Transverse colon (tissue), 4 donors: ENCODE results near the gene RNPEPL1. TPM values are rescaled to one million over a fixed set of nuclear protein-coding genes. Genes with fewer than 3 reads are reported as not detected.

Experiments used
- DNase-seq: peaks from one replicate; pipeline ENCODE4 v3.0.0-alpha.2; 2019
- H3K27ac ChIP-seq, 4 donors: fragments of 200-600 bp; sonication (generic); 2 replicates each; pipeline ENCODE4 v1.5.1; 2016 to 2018; ENCODE audit warnings: inconsistent platforms in 4 of 4
- H3K27me3 ChIP-seq: fragments of 200-600 bp; sonication (generic); 2 replicates; pipeline ENCODE4 v1.5.1; 2017; ENCODE audit warnings: inconsistent platforms
- H3K36me3 ChIP-seq, 4 donors: fragments of 200-600 bp; sonication (generic); 2 replicates each; pipeline ENCODE4 v1.5.1; 2017 to 2019; ENCODE audit warnings: inconsistent platforms in 4 of 4
- H3K4me1 ChIP-seq, 4 donors: fragments of 200-600 bp; sonication (generic); 2 replicates each; pipeline ENCODE4 v1.5.1; 2017 to 2020; ENCODE audit warnings: inconsistent platforms in 4 of 4
- H3K4me3 ChIP-seq, 4 donors: fragments of 200-600 bp; sonication (generic); 1 replicate in 1 of 4; 2 replicates in 3 of 4; pipeline versions ENCODE4 v1.5.1 to v1.6.1; 2017 to 2019; ENCODE audit warnings: inconsistent platforms in 4 of 4
- H3K9me3 ChIP-seq, 2 donors: fragments of 200-600 bp; sonication (generic); 2 replicates each; pipeline ENCODE4 v1.5.1; 2017 to 2019; ENCODE audit warnings: inconsistent platforms in 2 of 2
- CTCF ChIP-seq, 5 experiments: fragments of 200-600 bp in 3 of 5; fragments of 450-650 bp in 2 of 5; sonication (generic) in 3 of 5; IDR thresholded peaks; 1 replicate in 2 of 5; 2 replicates in 3 of 5; pipeline ENCODE4 v1.5.1; 2016 to 2017; ENCODE audit warnings: antibody characterized with exemption in 5 of 5, inconsistent platforms in 3 of 5, mild to moderate bottlenecking in 2 of 5, moderate library complexity in 1 of 5
- EP300 ChIP-seq: sonication (generic); formaldehyde crosslinking; IDR thresholded peaks from one replicate; pipeline ENCODE4 v1.6.1; 2017; ENCODE audit warnings: antibody characterized with exemption, low read depth
- POLR2A ChIP-seq: fragments of 450-650 bp; IDR thresholded peaks from one replicate; pipeline ENCODE4 v1.6.1; 2016; ENCODE audit warnings: antibody characterized with exemption, mild to moderate bottlenecking, moderate library complexity
- POLR2AphosphoS5 ChIP-seq, 3 donors: sonication (generic); formaldehyde crosslinking; IDR thresholded peaks; one replicate each; pipeline ENCODE4 v1.6.1; 2016; ENCODE audit warnings: antibody characterized with exemption in 3 of 3
- WGBS, 2 donors: methylation state at CpG; one replicate each; pipeline ENCODE4 v1.1.5; 2018; ENCODE audit warnings: low coverage in 1 of 2; 5-methylcytosine and 5-hydroxymethylcytosine counted together
- in situ Hi-C, 4 donors: fragments of 200-750 bp; cut with MboI; loops; one replicate each; pipeline versions ENCODE4 v1.15.0 to v1.15.1; 2017; ENCODE audit warnings: low sequenced_read_pairs in 3 of 4, low pct_ligation_motif_present in 1 of 4, low pct_unique_long_range_greater_than_20kb in 1 of 4
- intact Hi-C: fragments of 100-400 bp; cut with DNase I; formaldehyde crosslinking; loops from one replicate; pipeline ENCODE4 v1.15.1; 2023; ENCODE audit warnings: low total_unique reads
- total RNA-seq, 4 donors: library from RNA; depleted of rRNA; stranded (reverse); fragments of >200 nt; gene quantifications; one replicate each; pipeline ENCODE4 v1.1.0, GENCODE V29; 2016

Gene RNPEPL1
- total RNA-seq, 4 donors from 2014 or later = 118 to 208 (median 151) TPM

DNA sequence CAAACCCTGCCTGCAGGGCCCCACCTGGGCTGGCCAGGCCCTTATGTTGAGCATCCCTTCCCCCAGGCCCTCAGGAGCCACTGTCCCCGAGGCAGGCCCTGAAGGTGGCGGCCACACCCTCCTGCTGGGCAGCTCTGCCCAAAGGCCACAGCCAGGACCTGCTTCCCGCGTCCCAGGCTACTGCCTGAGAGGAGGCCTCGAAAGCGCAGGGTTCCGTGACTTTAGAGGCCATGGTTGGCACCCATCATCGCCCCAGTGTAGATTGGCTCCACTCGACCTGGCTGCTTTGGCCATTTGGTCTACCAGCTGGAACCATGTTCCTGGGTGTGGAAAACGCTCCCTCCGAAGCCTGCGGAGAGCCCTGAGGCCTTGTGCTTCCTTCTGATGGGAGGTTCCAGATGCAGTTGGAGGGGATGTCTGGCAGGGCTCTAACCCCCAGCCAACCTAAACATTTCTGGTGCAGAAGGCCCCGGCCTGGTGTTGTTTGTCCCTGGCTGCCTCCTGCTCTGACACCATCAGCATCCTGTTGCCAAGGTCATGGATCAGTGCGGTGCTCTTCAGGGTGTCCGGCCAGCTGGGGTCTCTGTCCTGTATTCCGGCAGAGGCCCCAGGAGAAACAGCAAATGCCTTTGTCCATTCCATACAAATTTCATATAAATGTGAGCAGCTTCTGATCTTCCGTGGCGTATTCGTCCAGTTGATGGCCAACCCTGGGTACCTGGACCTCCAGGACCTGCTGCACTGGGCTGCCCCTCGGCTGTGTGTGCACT lies 33.0 kb downstream of the RNPEPL1 start:
- no peak overlapping the region for H3K27ac ChIP-seq
- peak; percentile 6 for DNase-seq
- H3K36me3 ChIP-seq = no peaks in the 10 kb centered on the region
- peaks cover 15 to 25% (median 20%) of the 10 kb centered on the region in 4 donors for H3K4me1 ChIP-seq
- in situ Hi-C loops (no loop called here), intact Hi-C loops (no loop called here)
- no peaks in the 10 kb centered on the region for H3K27me3 ChIP-seq
- H3K4me3 ChIP-seq = no peak overlapping the region
- TF ChIP-seq EP300 = no peak
- no peak for TF ChIP-seq POLR2AphosphoS5 (IDR thresholded peaks at IDR 0.05)
- TF ChIP-seq POLR2A = no peak
- no peak for TF ChIP-seq CTCF (IDR thresholded peaks at IDR 0.05)
- H3K9me3 ChIP-seq = no peaks in the 10 kb centered on the region
- WGBS, 2 donors = 90% methylated on average over 20 of the region's 20 CpGs; no CpG with 5 or more reads in 1 of the 2 donors

- no peak overlapping the region for H3K27ac ChIP-seq
- no peak overlapping the region for H3K4me3 ChIP-seq
- TF ChIP-seq POLR2AphosphoS5 (IDR thresholded peaks at IDR 0.05) (no peak), CTCF (IDR thresholded peaks at IDR 0.05) (no peak), POLR2A (no peak), EP300 (no peak)
- WGBS, 2 donors = 92% methylated on average over 11 of the region's 11 CpGs; no CpG with 5 or more reads in 1 of the 2 donors
- H3K9me3 ChIP-seq = no peaks in the 10 kb centered on the region
- in situ Hi-C loops = no loop called here
- DNase-seq = peak; percentile 6
- H3K4me1 ChIP-seq = peaks cover 15 to 28% (median 21%) of the 10 kb centered on the region in 4 donors
- H3K36me3 ChIP-seq = no peaks in the 10 kb centered on the region
- intact Hi-C loops = no loop called here
- H3K27me3 ChIP-seq = no peaks in the 10 kb centered on the region
Measured at GRCh38 chr2:240601831-240602160, 33.5 kb downstream of the RNPEPL1 start.

DNA sequence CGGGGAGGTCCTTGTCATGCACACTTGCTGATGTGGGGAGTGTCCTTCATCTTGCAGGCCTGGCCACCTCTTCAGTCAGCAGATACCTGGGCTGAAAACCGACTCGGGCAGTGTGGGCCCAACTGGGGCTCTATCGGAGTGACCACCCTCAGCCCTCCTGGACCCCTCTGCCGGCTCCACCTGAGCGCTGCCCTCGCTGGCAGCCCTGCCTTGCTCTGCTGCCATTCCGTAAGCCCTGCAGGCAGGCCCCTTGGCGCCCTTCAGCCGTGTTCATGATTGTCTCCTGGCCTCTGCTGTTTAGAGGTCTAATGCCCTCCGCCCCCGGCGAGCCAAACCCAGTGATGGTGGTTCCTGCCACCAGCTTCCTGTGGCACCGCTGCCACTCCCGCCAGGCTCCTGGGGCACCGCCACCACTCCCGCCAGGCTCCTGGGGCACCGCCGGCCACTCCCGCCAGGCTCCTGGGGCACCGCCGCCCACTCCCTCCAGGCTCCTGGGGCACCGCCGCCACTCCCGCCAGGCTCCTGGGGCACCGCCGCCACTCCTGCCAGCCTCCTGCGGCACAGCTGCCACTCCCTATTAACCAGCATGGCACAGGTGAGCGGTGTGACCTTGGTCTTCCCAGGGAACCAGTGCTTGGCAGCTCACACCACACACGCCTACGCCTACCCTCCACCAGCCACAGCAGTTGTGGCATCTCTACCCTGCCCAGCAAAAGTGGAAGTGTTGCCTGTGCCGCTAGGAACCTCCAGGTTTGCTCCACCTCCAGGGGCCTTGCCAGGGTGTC lies 34.2 kb downstream of the RNPEPL1 start:
- in situ Hi-C loops = no loop called here
- peaks cover 15 to 35% (median 23%) of the 10 kb centered on the region in 4 donors for H3K4me1 ChIP-seq
- TF ChIP-seq POLR2A (no peak), POLR2AphosphoS5 (IDR thresholded peaks at IDR 0.05) (no peak), EP300 (no peak), CTCF (IDR thresholded peaks at IDR 0.05) (no peak)
- WGBS, 2 donors = 93% methylated on average over 32 of the region's 32 CpGs; no CpG with 5 or more reads in 1 of the 2 donors
- no peaks in the 10 kb centered on the region for H3K36me3 ChIP-seq
- H3K9me3 ChIP-seq = no peaks in the 10 kb centered on the region
- H3K27me3 ChIP-seq = no peaks in the 10 kb centered on the region
- no peak overlapping the region for H3K4me3 ChIP-seq
- peak overlapping the region in 1 of 4 donors; percentile 92 for H3K27ac ChIP-seq
- peak; percentile 9 for DNase-seq
- intact Hi-C loops = no loop called here

GRCh38 chr2:240603081-240603835 lies 35.0 kb downstream of the RNPEPL1 start:
- Histone ChIP-seq H3K36me3 (no peaks in the 10 kb centered on the region), H3K27ac (peak overlapping the region in 3 of 4 donors; percentile 89 to 92 (median 90)), H3K4me1 (peaks cover 15 to 43% (median 23%) of the 10 kb centered on the region in 4 donors), H3K27me3 (no peaks in the 10 kb centered on the region), H3K9me3 (no peaks in the 10 kb centered on the region), H3K4me3 (no peak overlapping the region)
- WGBS, 2 donors = 86% methylated on average over 21 of the region's 22 CpGs; no CpG with 5 or more reads in 1 of the 2 donors
- TF ChIP-seq CTCF (IDR thresholded peaks at IDR 0.05) (no peak), POLR2A (no peak), EP300 (no peak), POLR2AphosphoS5 (IDR thresholded peaks at IDR 0.05) (no peak)
- in situ Hi-C loops = no loop called here
- DNase-seq = peak; percentile 13
- intact Hi-C loops = no loop called here
